ENCODE measurements around the gene TOPBP1. TPM values are rescaled to one million over a fixed set of nuclear protein-coding genes. Genes with fewer than 3 reads are reported as not detected.

The TOPBP1 gene
- total RNA-seq, 4 donors from 2014 or later, result 8.6 to 31.1 (median 25.3) TPM

DNA sequence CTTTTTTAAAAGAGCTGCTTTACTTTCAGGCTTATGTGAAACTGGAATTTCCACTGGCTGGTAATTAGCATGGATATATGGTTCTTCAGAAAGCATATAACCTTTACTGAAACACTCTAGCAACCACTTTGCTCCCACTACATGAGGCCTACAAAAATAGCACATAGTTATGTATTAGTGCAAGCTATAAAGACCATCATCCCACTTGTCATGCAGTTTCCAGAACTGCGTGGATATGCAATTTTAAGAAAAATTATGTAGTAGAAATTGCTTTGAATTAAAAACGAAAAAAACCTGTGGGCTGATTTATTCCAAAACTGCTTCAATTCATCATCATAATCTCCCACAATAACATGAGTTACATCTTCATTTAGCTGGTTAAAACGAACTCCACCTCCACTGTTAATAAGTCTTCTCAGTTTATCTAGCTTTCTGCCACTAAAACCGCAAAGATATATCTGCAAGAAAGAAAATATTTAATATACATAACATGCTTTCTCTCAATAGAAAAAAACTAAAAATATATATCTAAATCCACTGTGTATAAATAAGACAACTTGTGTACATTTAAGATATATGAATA lies 12.2 kb downstream of the TOPBP1 start:
- no peak overlapping the region for H3K4me3 ChIP-seq
- intact Hi-C loops (cut with DNase I), result no loop called here
- no peak overlapping the region for H3K27ac ChIP-seq
- H3K36me3 ChIP-seq, result peaks cover 0 to 92% (median 0%) of the 10 kb centered on the region in 3 donors
- no peak for DNase-seq
- no peaks in the 10 kb centered on the region for H3K9me3 ChIP-seq
- H3K4me1 ChIP-seq, result peaks cover 0 to 15% (median 0%) of the 10 kb centered on the region in 3 donors
- no peaks in the 10 kb centered on the region for H3K27me3 ChIP-seq
- 81% methylated on average over 4 of the region's 4 CpGs for WGBS, 2 donors
- no peak for TF ChIP-seq CTCF (IDR thresholded peaks at IDR 0.05)
- no peak for TF ChIP-seq POLR2A (IDR thresholded peaks at IDR 0.05)

GRCh38 chr3:133644768-133645167 lies 17.0 kb downstream of the TOPBP1 start:
- Histone ChIP-seq H3K27ac (no peak overlapping the region), H3K9me3 (no peaks in the 10 kb centered on the region), H3K4me1 (peaks cover 0 to 17% (median 0%) of the 10 kb centered on the region in 3 donors), H3K4me3 (no peak overlapping the region), H3K27me3 (no peaks in the 10 kb centered on the region), H3K36me3 (peaks cover 0 to 92% (median 7%) of the 10 kb centered on the region in 3 donors)
- 88 to 96% methylated on average over 1 of the region's 1 CpG for WGBS, 2 donors
- intact Hi-C loops (cut with DNase I), result no loop called here
- no peak for DNase-seq
- TF ChIP-seq POLR2A (IDR thresholded peaks at IDR 0.05), result no peak
- TF ChIP-seq CTCF (IDR thresholded peaks at IDR 0.05), result no peak

GRCh38 chr3:133643611-133644010 lies 18.1 kb downstream of the TOPBP1 start:
- H3K4me1 ChIP-seq, result peaks cover 0 to 17% (median 0%) of the 10 kb centered on the region in 3 donors
- H3K4me3 ChIP-seq, result no peak overlapping the region
- no peaks in the 10 kb centered on the region for H3K9me3 ChIP-seq
- 70 to 88% methylated on average over 2 of the region's 2 CpGs for WGBS, 2 donors
- no peak for DNase-seq
- peaks cover 2 to 92% (median 7%) of the 10 kb centered on the region in 3 donors for H3K36me3 ChIP-seq
- H3K27ac ChIP-seq, result no peak overlapping the region
- no peak for TF ChIP-seq CTCF (IDR thresholded peaks at IDR 0.05)
- no peak for TF ChIP-seq POLR2A (IDR thresholded peaks at IDR 0.05)
- no peaks in the 10 kb centered on the region for H3K27me3 ChIP-seq
- intact Hi-C loops (cut with DNase I), result no loop called here

- H3K36me3 ChIP-seq, result peaks cover 7 to 92% (median 10%) of the 10 kb centered on the region in 3 donors
- TF ChIP-seq CTCF (IDR thresholded peaks at IDR 0.05) (no peak), POLR2A (IDR thresholded peaks at IDR 0.05) (no peak)
- DNase-seq, result no peak
- no peak overlapping the region for H3K27ac ChIP-seq
- H3K4me3 ChIP-seq, result no peak overlapping the region
- H3K9me3 ChIP-seq, result no peaks in the 10 kb centered on the region
- WGBS, 2 donors, result 95 to 98% methylated on average over 4 of the region's 4 CpGs
- intact Hi-C loops (cut with DNase I), result no loop called here
- peaks cover 0 to 17% (median 0%) of the 10 kb centered on the region in 3 donors for H3K4me1 ChIP-seq
- H3K27me3 ChIP-seq, result no peaks in the 10 kb centered on the region
These were observed 20.5 kb downstream of the TOPBP1 start for GRCh38 chr3:133641254-133641653.

DNA sequence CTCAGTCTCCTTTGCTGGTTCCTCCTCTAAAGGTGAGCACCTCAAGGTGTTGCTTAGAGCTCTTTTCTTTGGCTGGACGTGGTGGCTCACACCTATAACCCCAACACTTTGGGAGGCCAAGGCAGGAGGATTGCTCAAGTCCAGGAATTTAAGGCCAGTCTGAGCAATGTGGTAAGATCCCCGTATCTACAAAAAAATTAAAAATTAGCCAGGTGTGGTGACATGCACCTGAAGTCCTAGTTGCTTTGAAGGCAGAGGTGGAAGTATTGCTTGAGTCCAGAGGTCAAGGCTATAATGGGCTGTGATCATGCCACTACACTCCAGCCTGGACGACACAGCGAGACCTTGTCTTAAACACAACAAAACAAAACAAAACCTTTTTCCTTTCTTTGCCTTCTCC lies 28.3 kb downstream of the TOPBP1 start:
- intact Hi-C loops (cut with DNase I), result no loop called here
- WGBS, 2 donors, result 91 to 93% methylated on average over 3 to 4 of the region's 4 CpGs
- no peak overlapping the region for H3K4me3 ChIP-seq
- DNase-seq, result no peak
- no peaks in the 10 kb centered on the region for H3K27me3 ChIP-seq
- H3K27ac ChIP-seq, result no peak overlapping the region
- no peaks in the 10 kb centered on the region for H3K9me3 ChIP-seq
- TF ChIP-seq CTCF (IDR thresholded peaks at IDR 0.05) (no peak), POLR2A (IDR thresholded peaks at IDR 0.05) (no peak)
- no peaks in the 10 kb centered on the region for H3K4me1 ChIP-seq
- H3K36me3 ChIP-seq, result peaks cover 0 to 100% (median 11%) of the 10 kb centered on the region in 3 donors
